ENCODE data around the gene GMPR2.
"Not testable (repeated sequence)": the region's sequence is repeated elsewhere in the genome, so short reads cannot be mapped to it uniquely, and the experiment has no call there.

GMPR2 gene

GRCh38 chr14:24231263-24232120, 1.2 kb upstream of the GMPR2 start:
- no peak for DNase-seq (ENCODE audit: low read depth)

- DNase-seq (ENCODE audit: low read depth), result peak; percentile 78
Measured at GRCh38 chr14:24232121-24232644, 546 bp upstream of the GMPR2 start, which contains the start of gene NEDD8. Gene NEDD8, minus strand, starts transcription at chr14:24232367. Its CDS starts 100 bp downstream, at chr14:24232267.

- DNase-seq (ENCODE audit: low read depth), result no peak
Measured at GRCh38 chr14:24233538-24233866, 773 bp downstream of the GMPR2 start.

DNA sequence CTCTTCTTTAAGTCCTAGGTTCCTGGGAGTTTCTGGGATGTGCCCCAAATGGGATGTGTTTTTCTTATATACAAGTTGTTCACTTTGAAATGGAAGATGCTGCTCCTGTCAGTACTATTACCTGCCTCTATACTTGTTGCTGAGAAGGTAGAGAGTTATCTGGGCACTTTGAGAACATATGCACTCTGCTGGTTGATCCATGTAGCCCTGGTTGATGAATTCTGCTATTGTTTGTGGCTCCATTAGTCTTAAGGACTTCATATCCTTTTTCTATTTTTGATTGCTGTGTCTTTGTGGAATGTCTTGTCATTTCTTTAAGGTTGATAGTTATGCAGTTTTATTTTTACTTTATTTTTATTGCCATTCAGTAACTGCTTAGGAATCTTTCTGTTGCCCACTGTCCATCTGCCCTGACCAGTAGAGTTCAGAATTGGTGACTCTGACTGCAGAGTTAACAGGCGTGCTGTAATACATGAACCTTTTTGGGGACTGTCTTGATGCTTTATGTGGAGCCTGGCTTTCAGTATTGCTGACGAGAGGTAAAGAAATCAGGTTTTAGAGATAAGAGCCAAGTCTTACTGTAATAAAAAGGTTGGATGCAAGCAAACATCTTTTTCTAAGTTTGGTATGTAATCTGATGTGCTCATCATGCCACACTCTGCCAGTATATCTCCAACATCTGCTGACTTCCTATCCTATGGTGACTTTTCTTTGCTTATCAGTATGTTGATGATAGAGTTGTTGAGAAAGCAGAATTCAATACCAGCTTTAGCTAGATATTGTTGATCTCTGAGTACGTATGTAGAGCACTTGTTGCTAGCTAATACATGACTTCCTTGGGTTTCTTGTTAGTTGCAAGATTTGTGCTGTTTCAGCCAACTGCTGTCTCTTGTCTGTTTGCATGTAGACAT, 1.6 kb downstream of the GMPR2 start:
- DNase-seq (ENCODE audit: low read depth), result no peak

GRCh38 chr14:24235804-24236688, 3.3 kb downstream of the GMPR2 start:
- DNase-seq (ENCODE audit: low read depth), result no peak

DNA sequence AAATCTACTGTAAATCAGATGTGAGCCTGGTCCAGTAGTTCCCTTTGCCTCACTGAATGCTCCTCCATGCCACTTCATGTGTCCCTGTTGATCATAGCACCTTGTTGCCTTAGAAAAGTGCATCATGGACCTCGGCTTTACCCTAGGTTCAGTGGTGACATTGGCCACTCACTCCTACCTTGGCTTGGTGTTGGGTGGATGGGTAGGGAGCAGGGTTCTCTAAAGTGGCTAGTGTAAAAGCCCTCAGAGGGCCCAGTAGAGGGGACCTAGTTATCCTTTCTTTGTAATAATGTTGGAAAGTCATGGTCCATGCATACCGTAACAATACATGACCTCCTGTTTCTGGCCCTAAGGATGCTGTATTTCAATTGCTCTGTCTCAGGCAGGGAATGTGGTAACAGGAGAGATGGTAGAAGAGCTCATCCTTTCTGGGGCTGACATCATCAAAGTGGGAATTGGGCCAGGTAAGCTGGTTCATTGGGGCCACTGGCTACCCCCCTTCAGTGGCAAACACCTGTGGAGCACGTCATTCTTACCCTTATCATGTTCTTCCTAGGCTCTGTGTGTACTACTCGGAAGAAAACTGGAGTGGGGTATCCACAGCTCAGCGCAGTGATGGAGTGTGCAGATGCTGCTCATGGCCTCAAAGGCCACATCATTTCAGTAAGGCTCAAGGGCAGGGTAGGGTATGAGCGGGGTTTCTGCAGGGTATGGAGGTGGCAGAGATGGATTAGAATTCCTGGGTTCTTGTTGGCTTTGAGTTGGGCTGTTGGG, 4.1 kb downstream of the GMPR2 start:
- no peak for DNase-seq (ENCODE audit: low read depth)

DNA sequence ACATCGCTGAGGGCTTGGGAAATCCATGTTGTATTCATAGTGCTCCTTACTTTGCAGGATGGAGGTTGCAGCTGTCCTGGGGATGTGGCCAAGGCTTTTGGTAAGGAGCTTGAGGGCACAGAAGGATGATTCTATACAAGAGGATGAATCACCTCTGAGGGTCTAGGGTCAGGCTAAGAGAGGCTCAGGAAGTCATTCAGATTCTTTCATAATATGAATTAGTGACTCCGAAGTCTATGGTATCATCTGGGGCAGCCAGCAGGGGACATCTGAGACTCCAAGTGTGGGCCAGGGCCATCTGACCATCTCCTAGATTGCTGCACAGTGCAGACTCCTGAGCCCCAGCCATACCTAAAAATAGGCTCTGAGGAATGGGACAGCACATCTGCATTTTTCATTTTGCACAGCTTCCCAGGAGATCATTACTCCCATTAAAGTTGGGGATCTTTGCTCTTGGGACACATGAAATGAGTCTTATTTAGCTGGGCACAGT, 4.8 kb downstream of the GMPR2 start:
- DNase-seq (ENCODE audit: low read depth), result no peak

DNA sequence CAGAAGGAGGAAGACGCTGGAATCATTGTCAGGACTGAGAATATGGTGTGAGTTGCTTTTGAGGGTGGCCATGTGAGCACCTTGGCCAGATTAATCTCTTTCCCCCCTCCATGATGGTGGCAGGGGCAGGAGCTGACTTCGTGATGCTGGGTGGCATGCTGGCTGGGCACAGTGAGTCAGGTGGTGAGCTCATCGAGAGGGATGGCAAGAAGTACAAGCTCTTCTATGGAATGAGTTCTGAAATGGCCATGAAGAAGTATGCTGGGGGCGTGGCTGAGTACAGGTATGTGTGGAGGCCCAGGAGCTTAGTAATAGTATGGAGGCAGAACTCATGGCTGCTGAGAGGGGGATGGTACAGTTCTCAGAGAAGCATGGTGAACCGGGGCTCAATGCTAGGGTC, 5.4 kb downstream of the GMPR2 start:
- DNase-seq (ENCODE audit: low read depth), result no peak

DNA sequence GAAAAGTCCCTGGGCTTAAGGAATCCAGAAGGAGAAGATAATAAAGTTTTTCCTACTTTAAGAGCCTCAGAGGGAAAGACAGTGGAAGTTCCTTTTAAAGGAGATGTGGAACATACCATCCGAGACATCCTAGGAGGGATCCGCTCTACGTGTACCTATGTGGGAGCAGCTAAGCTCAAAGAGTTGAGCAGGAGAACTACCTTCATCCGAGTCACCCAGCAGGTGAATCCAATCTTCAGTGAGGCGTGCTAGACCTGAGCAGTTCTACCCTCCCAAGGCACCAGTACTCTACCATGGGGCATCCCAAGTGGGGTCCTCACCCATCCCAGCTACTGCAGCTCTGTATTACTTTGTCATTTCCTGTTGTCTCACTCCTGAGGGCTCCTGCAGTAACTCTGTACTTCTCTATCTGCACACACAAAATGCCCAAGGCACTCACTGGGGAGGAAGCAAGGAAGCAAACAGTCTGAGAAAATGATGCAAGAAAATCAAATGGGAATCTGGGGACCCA, 5.9 kb downstream of the GMPR2 start:
- DNase-seq (ENCODE audit: low read depth), result no peak

GRCh38 chr14:24240110-24240918, 7.6 kb downstream of the GMPR2 start:
- DNase-seq (ENCODE audit: low read depth), result no peak

- peak; percentile 89 for DNase-seq (ENCODE audit: low read depth)
Measured at GRCh38 chr14:24241829-24242443, 9.2 kb downstream of the GMPR2 start.

- no peak for DNase-seq (ENCODE audit: low read depth)
Measured at GRCh38 chr14:24243336-24243836, 10.7 kb downstream of the GMPR2 start.

DNA sequence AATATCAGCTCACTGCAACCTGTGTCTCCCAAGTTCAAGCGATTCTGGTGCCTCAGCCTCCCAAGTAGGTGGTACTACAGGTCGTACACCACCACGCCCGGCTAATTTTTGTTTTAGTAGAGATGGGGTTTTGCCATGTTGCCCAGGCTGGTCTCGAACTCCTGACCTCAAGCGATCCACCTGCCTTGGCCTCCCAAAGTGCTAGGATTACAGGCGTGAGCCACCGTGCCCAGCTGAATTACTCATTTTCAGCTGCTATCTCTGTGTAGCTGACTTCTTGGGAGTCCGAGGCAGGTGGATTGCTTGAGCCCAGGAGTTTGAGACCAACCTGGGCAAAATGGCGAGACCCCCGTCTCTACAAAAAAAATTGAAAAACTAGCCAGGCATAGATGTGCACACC, 12.6 kb downstream of the GMPR2 start:
- not testable (repeated sequence) for DNase-seq (ENCODE audit: low read depth)

DNA sequence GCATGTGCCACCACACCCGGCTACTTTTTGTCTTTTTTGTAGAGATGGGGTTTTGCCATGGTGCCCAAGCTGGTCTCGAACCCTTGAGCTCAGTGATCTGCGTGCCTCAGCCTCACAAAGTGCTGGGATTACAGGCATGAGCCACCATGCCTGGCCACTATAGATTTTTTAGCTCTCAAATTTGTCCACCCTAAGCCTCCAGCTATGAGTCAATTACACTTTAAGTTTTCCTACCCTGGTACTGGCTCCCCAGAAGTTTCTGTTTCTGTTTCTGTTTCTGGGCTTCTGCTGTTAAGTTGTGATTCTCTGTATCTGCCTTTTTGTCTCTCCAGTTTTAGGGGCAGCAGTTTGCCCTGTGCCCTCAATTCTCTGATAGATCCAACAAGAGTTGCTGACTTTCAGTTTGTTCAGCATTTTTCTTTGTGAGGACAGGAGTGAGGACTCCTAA, 14.1 kb downstream of the GMPR2 start:
- DNase-seq (ENCODE audit: low read depth), result no peak

- DNase-seq (ENCODE audit: low read depth), result no peak
Measured at GRCh38 chr14:24247422-24247821, 14.7 kb downstream of the GMPR2 start.

DNA sequence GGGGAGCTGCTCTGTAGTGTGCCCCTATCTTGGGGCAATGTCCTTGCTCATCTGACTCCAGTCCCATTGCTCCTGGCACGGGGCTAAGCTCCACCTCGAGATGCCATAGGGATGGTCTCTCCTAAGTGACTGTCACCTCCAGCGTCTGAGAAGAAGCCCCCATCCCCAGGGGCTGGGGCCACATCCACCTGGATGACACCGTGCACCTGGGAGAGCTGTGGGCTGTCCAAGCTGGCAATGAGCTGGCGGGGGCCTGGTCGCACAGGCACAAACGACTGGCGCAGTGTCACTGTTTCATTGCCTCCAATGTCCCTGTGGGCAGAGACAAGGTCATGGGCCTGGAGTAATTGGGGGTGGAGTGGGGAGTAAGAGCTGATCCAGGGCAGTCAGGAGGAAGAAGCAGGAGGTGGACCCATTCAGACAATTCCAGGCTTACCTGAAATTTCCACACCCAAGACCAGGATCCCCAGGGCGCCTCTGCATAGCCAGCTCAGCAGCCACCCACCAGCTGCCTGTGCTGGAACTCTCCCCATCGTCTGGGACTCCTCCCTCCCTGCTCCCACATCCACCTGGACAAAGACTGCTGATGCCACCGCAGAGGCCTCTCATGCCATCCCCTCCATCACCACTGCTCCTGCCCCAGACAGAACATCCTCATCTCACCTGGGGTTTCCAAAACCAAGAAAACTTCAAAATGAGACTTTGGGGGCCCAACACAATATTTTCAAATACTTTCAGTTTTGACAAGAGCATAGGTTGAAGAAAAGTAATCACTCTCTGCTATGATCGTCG, 16.7 kb downstream of the GMPR2 start:
- DNase-seq (ENCODE audit: low read depth), result no peak

GRCh38 chr14:24250354-24250753, 17.6 kb downstream of the GMPR2 start:
- no peak for DNase-seq (ENCODE audit: low read depth)

- DNase-seq (ENCODE audit: low read depth), result no peak
Measured at GRCh38 chr14:24251880-24252288, 19.2 kb downstream of the GMPR2 start.
